HepG2 (cell line): Measurements from ENCODE around the gene COMMD3. TPM values are rescaled to one million over a fixed set of nuclear protein-coding genes. Genes with fewer than 3 reads are reported as not detected.

Source experiments
- ATAD3A ChIP-seq: sonication (generic); formaldehyde crosslinking; IDR thresholded peaks from 2 replicates; pipeline ENCODE4 v1.4.0; 2020; ENCODE audit warnings: missing genetic modification reagents
- KDM1A ChIP-seq: IDR thresholded peaks from 2 replicates; pipeline ENCODE4 v1.6.1; 2016; ENCODE audit warnings: missing compliant biosample characterization
- RBFOX2 ChIP-seq: fragments of 200-400 bp; formaldehyde crosslinking; IDR thresholded peaks from 2 replicates; pipeline ENCODE4 v1.6.1; 2017; ENCODE audit warnings: low read depth, mild to moderate bottlenecking, low read length
- TAF1 ChIP-seq: sonication (generic); formaldehyde crosslinking; IDR thresholded peaks from 2 replicates; pipeline ENCODE4 v1.4.0; 2020; ENCODE audit warnings: missing genetic modification reagents
- ZBTB8A ChIP-seq: sonication (generic); formaldehyde crosslinking; IDR thresholded peaks from 2 replicates; pipeline ENCODE4 v1.4.0; 2020; ENCODE audit warnings: mild to moderate bottlenecking, low read depth, missing genetic modification reagents, borderline replicate concordance
- ZNF326 ChIP-seq: sonication (generic); formaldehyde crosslinking; IDR thresholded peaks from 2 replicates; pipeline ENCODE4 v1.4.0; 2020; ENCODE audit warnings: missing genetic modification reagents, borderline replicate concordance
- polyA plus RNA-seq, 8 experiments: library from polyadenylated mRNA; depleted of rRNA in 3 of 8; stranded (reverse) in 7 of 8; unstranded in 1 of 8; fragments of >200 nt; fragmentation: Illumina TruSeq in 4 of 8; extraction: Trizol in 4 of 8; gene quantifications; 2 replicates each; pipeline versions ENCODE4 v1.2.1 to v1.2.3, GENCODE V29; 2011 to 2016; ENCODE audit warnings: low read depth in 4 of 8, missing spikeins in 1 of 8, mixed read lengths in 1 of 8; ENCODE audit not compliant: insufficient read depth in 1 of 8
- total RNA-seq, 5 experiments: library from RNA; depleted of rRNA; stranded (reverse); fragments of >200 nt; fragmentation: Illumina TruSeq; extraction: Trizol; gene quantifications; 2 replicates each; pipeline ENCODE4 v1.2.3, GENCODE V29; 2016; ENCODE audit warnings: low read depth in 1 of 5
- TF ChIP-seq, protein P1 (sequence below): sonication (generic); formaldehyde crosslinking; conservative IDR thresholded peaks from 2 replicates; pipeline ENCODE4 v1.4.0; 2020; ENCODE audit warnings: missing genetic modification reagents
- TF ChIP-seq, protein P2 (sequence below): sonication (generic); formaldehyde crosslinking; IDR thresholded peaks from 2 replicates; pipeline ENCODE4 v1.8.0; 2022; ENCODE audit warnings: missing genetic modification reagents, mild to moderate bottlenecking, inconsistent platforms, borderline replicate concordance
- TF ChIP-seq, protein P3 (sequence below): sonication (generic); formaldehyde crosslinking; conservative IDR thresholded peaks from 2 replicates; pipeline ENCODE4 v1.4.0; 2020; ENCODE audit warnings: missing genetic modification reagents

The COMMD3 gene
- total and polyA plus RNA-seq, 2 of the 13 experiments (the other 11 are each of a cell fraction or from before 2014, with no cell fraction given): 38.7 to 54.4 TPM

DNA sequence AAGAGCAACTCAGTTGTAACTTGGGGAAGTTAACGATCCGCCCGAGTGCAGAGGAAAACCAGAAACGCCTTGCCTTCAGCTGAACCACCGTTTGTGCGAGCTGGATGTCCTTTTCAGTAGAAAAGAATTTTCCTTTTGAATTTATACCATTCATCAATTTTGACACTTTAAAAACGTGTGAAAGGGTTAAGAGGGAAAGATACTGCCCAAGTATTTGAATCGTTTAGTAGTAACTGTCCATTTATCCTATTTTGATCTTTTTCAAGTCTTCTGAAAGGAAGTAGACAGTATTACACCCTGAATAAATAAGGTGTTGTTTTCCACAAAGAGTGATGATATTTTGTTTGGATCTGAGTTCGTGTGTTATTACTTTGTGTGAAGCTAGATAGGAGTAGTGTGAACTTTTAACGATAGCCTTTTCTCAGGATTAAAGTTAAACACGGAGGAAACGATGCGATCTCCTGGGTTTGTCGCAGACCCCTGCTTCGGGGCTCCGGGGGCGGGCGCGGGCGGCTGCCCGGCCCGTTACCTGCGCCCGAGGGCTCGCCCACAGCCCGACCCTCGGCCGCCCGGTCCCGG, 3.9 kb downstream of the COMMD3 start (continued):
- TF ChIP-seq, protein P1, sequence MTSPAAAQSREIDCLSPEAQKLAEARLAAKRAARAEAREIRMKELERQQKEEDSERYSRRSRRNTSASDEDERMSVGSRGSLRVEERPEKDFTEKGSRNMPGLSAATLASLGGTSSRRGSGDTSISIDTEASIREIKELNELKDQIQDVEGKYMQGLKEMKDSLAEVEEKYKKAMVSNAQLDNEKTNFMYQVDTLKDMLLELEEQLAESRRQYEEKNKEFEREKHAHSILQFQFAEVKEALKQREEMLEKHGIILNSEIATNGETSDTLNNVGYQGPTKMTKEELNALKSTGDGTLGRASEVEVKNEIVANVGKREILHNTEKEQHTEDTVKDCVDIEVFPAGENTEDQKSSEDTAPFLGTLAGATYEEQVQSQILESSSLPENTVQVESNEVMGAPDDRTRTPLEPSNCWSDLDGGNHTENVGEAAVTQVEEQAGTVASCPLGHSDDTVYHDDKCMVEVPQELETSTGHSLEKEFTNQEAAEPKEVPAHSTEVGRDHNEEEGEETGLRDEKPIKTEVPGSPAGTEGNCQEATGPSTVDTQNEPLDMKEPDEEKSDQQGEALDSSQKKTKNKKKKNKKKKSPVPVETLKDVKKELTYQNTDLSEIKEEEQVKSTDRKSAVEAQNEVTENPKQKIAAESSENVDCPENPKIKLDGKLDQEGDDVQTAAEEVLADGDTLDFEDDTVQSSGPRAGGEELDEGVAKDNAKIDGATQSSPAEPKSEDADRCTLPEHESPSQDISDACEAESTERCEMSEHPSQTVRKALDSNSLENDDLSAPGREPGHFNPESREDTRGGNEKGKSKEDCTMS: no peak
- TF ChIP-seq, protein P2, sequence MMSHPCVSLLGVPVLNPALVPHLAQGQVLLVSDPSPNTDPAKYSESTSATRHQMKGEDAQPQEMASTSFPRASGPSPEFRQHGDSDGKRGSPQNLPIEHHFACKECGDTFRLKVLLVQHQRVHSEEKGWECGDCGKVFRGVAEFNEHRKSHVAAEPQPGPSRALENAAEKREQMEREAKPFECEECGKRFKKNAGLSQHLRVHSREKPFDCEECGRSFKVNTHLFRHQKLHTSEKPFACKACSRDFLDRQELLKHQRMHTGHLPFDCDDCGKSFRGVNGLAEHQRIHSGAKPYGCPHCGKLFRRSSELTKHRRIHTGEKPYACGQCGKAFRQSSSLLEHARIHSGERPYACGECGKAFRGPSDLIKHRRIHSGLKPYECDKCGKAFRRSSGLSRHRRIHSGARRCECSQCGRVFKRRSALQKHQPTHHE: no peak
- TF ChIP-seq ATAD3A (CRISPR knock-in tag): no peak
- TF ChIP-seq, protein P3, sequence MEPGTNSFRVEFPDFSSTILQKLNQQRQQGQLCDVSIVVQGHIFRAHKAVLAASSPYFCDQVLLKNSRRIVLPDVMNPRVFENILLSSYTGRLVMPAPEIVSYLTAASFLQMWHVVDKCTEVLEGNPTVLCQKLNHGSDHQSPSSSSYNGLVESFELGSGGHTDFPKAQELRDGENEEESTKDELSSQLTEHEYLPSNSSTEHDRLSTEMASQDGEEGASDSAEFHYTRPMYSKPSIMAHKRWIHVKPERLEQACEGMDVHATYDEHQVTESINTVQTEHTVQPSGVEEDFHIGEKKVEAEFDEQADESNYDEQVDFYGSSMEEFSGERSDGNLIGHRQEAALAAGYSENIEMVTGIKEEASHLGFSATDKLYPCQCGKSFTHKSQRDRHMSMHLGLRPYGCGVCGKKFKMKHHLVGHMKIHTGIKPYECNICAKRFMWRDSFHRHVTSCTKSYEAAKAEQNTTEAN (CRISPR knock-in tag): no peak
- TF ChIP-seq RBFOX2: peak; percentile 42; the same call in 1 of the 2 replicates
- no peak for TF ChIP-seq KDM1A
- TF ChIP-seq ZBTB8A: no peak
- TF ChIP-seq ZNF326: no peak
- TF ChIP-seq TAF1 (CRISPR knock-in tag): no peak
- TF ChIP-seq, all 625 proteins: peak for 4
